Hematopoietic multipotent progenitor cell (in vitro differentiated cells): ENCODE measurements around the gene PYGO1. TPM values are rescaled to one million over a fixed set of nuclear protein-coding genes. Genes with fewer than 3 reads are reported as not detected.
"Not testable (repeated sequence)": the region's sequence is repeated elsewhere in the genome, so short reads cannot be mapped to it uniquely, and the experiment has no call there.

Experiments used
- DNase-seq, 3 donors: peaks; one replicate each; pipeline ENCODE4 v3.0.0-alpha.2; 2011 to 2015; ENCODE audit warnings: low read depth in 2 of 3, low spot score in 2 of 3
- total RNA-seq: library from RNA; depleted of rRNA; stranded (reverse); fragments of >200 nt; gene quantifications from one replicate; pipeline ENCODE4 v1.2.3, GENCODE V29; 2012

The PYGO1 gene
- total RNA-seq, 1 donor: under 0.01 TPM

DNA sequence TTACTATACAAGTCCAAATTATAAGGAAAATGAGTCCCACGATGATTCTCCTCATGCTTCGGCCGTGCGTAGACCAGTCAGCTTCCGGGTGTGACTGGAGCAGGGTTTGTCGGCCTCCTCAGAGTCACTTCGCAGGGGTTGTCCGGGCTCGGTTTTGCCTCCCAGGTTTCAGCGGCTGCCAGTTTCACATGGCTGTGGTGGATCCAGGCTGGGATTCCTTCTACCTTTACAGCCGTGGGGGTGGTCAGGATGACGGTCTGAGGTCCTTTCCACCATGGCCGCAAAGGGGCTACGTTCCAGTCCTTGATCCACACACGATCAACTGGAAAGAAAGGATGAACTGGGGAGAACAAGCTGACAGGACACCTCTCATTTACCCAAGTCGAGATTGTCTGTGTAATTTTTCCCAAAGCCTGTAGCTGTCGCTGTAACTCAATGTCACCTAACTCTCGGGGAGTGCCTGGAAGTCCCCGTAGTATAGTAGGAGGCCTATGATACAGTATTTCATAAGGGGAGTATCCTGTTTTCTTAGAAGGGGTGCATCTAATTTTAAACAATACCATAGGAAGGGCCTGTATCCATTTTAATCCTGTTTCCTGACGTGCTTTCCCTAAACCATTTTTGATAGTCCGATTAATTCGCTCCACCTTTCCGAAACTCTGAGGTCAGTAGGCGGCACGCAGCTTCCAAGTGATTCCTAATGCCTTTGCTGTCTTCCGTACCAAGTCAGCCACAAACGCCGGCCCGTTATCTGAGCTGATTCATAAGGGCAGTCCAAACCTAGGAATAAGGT, 74.3 kb downstream of the PYGO1 start:
- DNase-seq: peak in 2 of 3 donors; percentile 35 to 66

DNA sequence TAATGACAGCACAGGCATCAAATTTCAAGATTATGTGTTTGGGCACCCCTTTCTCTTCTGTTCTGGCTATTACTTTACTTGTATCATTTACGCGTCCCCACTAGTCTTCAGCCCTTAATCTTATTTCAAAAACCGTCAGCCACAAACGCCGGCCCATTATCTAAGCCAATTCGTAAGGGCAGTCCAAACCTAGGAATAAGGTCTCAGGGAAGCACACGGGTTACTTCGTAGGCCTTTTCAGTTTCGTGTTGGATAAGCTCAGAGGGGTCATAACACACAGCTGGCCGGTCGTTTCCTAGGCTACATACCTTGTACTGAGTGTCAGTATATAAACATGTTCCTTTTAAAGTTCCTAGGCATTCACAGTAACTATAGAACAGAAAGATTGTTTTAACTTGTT, 75.0 kb downstream of the PYGO1 start:
- DNase-seq: no peak

DNA sequence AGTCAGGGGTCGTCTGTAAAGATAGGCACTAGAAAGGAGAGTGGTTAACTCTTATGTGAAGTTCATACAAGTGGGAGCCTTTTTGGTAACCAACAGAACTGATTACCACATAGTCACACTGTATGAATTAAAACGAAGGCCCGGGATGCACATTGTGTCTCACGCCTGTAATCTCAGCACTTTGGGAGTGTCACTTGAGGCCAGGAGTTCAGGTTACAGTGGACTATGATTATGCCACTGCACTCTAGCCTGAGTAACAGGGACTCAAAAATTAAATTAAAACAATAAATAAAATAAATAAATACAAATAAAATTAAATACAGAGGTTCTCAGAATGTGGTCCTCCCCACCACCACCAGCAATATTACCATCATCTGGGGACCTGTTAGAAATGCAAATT, 80.6 kb downstream of the PYGO1 start:
- DNase-seq: no peak

DNA sequence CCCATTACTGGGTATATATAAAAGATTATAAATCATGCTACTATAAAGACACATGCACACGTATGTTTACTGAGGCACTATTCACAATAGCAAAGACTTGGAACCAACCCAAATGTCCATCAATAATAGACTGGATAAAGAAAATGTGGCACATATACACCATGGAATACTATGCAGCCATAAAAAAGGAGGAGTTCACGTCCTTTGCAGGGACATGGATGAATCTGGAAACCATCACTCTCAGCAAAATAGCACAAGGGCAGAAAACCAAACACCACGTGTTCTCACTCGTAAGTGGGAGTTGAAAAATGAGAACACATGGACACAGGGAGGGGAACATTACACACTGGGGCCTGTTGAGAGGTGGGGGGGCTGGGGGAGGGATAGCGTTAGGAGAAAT, 82.7 kb downstream of the PYGO1 start:
- DNase-seq: not testable (repeated sequence)

DNA sequence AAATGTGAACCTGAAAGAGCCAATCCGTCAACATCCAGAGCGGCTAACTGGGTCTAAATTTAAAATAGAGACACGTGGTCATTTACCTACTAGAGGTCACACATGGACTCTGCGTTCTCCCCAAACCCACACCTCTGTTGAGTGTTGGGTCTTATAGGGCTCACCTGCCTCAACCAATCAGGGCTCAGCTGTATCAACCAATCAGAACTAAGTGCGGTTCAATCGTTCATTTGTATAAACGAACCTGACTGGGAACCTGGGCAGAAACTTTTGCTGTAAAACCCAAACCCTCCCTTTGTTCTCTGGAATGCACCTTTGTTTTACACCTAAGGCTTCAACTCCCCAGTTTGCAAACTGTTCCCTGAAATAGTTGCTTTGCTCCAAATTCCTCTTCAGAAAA, 89.0 kb downstream of the PYGO1 start:
- DNase-seq: no peak

DNA sequence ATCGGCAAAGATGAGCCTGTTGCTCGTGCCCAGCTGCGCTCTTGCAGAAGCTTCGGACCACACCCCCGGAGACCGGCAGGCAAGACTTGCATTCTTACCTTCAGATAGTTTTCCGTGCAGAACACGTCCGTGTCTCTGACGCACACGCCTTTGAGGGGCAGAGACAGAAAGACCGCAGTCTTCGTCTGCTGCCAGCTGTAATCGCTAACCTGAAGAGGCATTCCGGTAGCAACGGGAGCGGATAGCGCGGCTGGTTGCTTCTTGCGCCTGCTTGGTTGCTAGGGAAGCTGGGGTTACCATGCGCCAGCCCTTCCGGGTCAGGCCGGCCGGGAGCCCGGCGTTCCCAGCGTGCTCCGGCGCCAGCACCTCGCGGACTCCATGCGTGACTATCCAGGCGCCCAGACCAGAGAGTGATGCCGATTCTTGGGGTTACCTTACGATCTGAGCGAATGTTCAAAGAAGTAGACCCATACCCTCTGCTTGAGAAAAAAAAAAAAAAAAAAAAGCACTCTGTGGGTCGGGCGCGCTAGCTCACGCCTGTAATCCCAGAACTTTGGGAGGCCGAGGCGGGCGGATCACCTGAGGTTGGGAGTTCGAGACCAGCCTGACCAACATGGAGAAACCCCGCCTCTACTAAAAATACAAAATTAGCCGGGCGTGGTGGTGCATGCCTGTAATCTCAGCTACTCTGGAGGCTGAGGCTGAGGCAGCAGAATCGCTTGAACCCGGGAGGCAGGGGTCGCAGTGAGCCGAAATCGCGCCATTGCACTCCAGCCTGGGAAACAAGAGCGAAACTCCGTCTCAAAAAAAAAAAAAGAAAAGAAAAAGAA, 89.8 kb downstream of the PYGO1 start:
- peak; percentile 37 to 85 (median 84) for DNase-seq

DNA sequence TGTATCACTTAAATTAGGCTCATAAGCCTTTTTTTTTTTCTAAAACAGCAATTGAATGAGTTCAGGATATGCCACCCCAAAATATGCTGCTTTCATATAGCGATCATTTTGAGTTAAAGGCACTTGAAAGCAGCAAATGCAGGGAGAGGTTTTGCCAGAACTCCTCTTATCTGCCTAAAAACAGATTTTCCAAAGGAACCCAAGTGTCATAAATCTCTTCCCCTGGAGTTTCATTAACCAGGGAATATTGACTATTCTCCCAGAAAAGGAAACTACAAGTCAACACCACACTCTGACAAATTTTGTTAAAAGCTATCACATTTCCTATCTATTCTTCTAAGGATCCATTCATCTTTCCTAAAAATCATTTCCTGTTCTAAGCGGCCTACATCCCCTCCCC, 91.4 kb downstream of the PYGO1 start:
- no peak for DNase-seq

DNA sequence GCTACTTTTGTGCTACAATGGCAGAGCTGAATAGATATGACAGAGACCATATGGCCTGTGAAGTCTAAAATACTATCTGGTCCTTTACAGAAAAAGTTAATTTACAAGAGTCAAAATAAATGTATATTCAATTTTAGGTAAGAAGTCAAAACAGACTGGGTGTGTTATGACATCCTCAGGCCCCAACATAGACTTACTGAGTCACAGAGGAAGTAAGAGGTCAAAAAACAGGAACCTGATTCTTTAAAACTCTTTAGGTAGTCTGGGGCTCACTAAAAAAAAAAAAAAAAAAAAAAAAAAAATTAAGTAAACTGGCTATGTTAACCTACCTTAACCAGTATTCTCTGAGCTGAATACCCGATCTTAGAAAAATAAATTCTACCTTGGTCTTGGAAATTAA, 93.2 kb downstream of the PYGO1 start:
- DNase-seq: peak in 2 of 3 donors; percentile 36 to 74

DNA sequence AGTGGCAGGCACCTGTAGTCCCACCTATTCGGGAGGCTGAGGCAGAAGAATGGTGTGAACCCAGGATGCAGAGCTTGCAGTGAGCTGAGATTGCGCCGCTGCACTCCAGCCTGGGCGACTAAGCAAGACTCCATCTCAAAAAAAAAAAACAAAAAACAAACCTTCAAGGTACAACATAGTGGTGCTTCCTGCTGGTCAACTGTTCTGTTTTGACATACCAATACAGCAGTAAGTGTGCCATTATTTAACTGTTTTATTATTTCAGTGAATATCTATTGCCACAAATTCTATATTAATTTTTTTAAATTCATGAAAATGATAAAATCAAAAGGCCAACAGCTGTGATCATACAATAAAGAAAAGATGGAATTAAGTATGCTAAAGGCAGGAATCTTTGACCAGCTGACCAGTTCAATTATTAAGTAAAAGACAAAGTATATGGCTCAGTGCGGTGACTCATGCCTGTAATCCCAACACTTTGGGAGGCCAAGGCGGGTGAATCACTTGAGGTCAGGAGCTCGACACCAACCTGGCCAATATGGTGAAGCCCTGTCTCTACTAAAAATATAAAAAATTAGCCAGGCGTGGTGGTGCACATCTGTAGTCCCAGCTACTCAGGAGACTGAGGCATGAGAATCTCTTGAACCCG, 99.1 kb downstream of the PYGO1 start:
- not testable (repeated sequence) for DNase-seq

Other genes with a start within 250 kb of the PYGO1 start
- 12.7 TPM for gene CCPG1, start 180.0 kb downstream of the PYGO1 start, total RNA-seq
- 0.54 TPM for gene PIERCE2, start 179.8 kb downstream of the PYGO1 start, total RNA-seq
- 1.3 TPM for gene DNAAF4, start 80.1 kb downstream of the PYGO1 start, total RNA-seq
- 0.27 TPM for gene PRTG, start 154.8 kb upstream of the PYGO1 start, total RNA-seq